IMR-90 (cell line): ENCODE results near the gene POLE3. TPM values are rescaled to one million over a fixed set of nuclear protein-coding genes. Genes with fewer than 3 reads are reported as not detected.

ENCODE experiments used
- ATAC-seq: fragments of 200-7000 bp; cut with Tn5 transposase; 2 replicates; pipeline ENCODE4 v1.9.1; 2020; ENCODE audit warnings: low read depth, mild to moderate bottlenecking, moderate library complexity
- BruUV-seq: library from RNA; stranded (reverse); fragments of 400-500 nt; replicated peaks from 2 replicates; lab custom pipeline; 2021; lab: Mats Ljungman, UMichigan
- CTCF ChIA-PET: fragments of 300-600 bp; formaldehyde crosslinking; extraction: SDS; loops from one replicate; lab custom pipeline; 2021; ENCODE audit warnings: antibody characterized with exemption; lab: Yijun Ruan, JAX
- POLR2A ChIA-PET: fragments of 300-600 bp; sonication (Branson Sonifier 250); formaldehyde crosslinking; loops from one replicate; lab custom pipeline; 2022; ENCODE audit warnings: antibody characterized with exemption; ENCODE audit not compliant: unreplicated experiment; lab: Charles Lee
- DNase-seq: peaks from one replicate; pipeline ENCODE4 v3.0.0; 2013
- H2AFZ ChIP-seq: replicated peaks from 2 replicates; pipeline ENCODE3; 2013; ENCODE audit warnings: low read length, mild to moderate bottlenecking; ENCODE audit not compliant: poor library complexity
- H2AK5ac ChIP-seq: 2 replicates; pipeline ENCODE4 v1.6.1; 2013; ENCODE audit warnings: low read depth, low read length, inconsistent platforms
- H2AK9ac ChIP-seq: replicated peaks from 2 replicates; pipeline ENCODE3; 2013; ENCODE audit warnings: mild to moderate bottlenecking, low read depth, low read length, moderate library complexity; ENCODE audit not compliant: poor library complexity
- H2BK120ac ChIP-seq: 2 replicates; pipeline ENCODE4 v1.6.1; 2013; ENCODE audit warnings: low read depth, low read length, inconsistent platforms
- H2BK15ac ChIP-seq: 3 replicates; pipeline ENCODE4 v1.6.1; 2013; ENCODE audit warnings: low read depth, low read length, inconsistent platforms
- H2BK20ac ChIP-seq: 2 replicates; pipeline ENCODE4 v1.6.1; 2013; ENCODE audit warnings: low read depth, mild to moderate bottlenecking, inconsistent platforms, low read length, moderate library complexity
- H2BK5ac ChIP-seq: 2 replicates; pipeline ENCODE4 v1.6.1; 2013; ENCODE audit warnings: mild to moderate bottlenecking, low read depth, low read length, inconsistent platforms; ENCODE audit not compliant: poor library complexity, severe bottlenecking
- H3K14ac ChIP-seq: replicated peaks from 2 replicates; pipeline ENCODE4 v1.6.1; 2013; ENCODE audit warnings: low read depth, low read length, inconsistent platforms
- H3K18ac ChIP-seq: 2 replicates; pipeline ENCODE4 v1.6.1; 2013; ENCODE audit warnings: low read depth, low read length, control low read depth
- H3K23ac ChIP-seq: 2 replicates; pipeline ENCODE4 v1.6.1; 2013; ENCODE audit warnings: low read depth, low read length, inconsistent platforms
- H3K27ac ChIP-seq: 2 replicates; pipeline ENCODE4 v1.5.1; 2013; ENCODE audit warnings: mild to moderate bottlenecking, control low read depth, low read length; ENCODE audit not compliant: insufficient read depth
- H3K27me3 ChIP-seq: 2 replicates; pipeline ENCODE4 v1.6.1; 2013; ENCODE audit warnings: low read length; ENCODE audit not compliant: control insufficient read depth, insufficient read depth
- H3K36me3 ChIP-seq: 2 replicates; pipeline ENCODE4 v1.6.1; 2013; ENCODE audit warnings: low read length, mixed read lengths; ENCODE audit not compliant: control insufficient read depth, insufficient read depth
- H3K4ac ChIP-seq: 2 replicates; pipeline ENCODE4 v1.6.1; 2013; ENCODE audit warnings: low read depth, low read length, inconsistent platforms
- H3K4me1 ChIP-seq: 2 replicates; pipeline ENCODE4 v1.6.1; 2013; ENCODE audit warnings: low read length, mixed read lengths; ENCODE audit not compliant: control insufficient read depth, insufficient read depth
- H3K4me2 ChIP-seq: 2 replicates; pipeline ENCODE4 v1.6.1; 2013; ENCODE audit warnings: low read depth, mild to moderate bottlenecking, control low read depth, low read length, moderate library complexity
- H3K4me3 ChIP-seq: 2 replicates; pipeline ENCODE4 v1.5.1; 2013; ENCODE audit warnings: low read depth, mild to moderate bottlenecking, control low read depth, low read length, moderate library complexity; ENCODE audit not compliant: insufficient read depth
- H3K56ac ChIP-seq: 2 replicates; pipeline ENCODE4 v1.6.1; 2013; ENCODE audit warnings: low read length, inconsistent platforms; ENCODE audit not compliant: insufficient read depth; ENCODE audit errors: extremely low read depth
- H3K79me1 ChIP-seq, 2 experiments: 2 replicates each; pipeline ENCODE4 v1.6.1; 2013; ENCODE audit warnings: low read length in 2 of 2, inconsistent platforms in 1 of 2, low read depth in 1 of 2
- H3K9ac ChIP-seq: 2 replicates; pipeline ENCODE4 v1.6.1; 2013; ENCODE audit warnings: low read depth, low read length, control low read depth
- H3K9me1 ChIP-seq: 2 replicates; pipeline ENCODE4 v1.6.1; 2013; ENCODE audit warnings: low read length, inconsistent platforms; ENCODE audit not compliant: insufficient read depth
- H3K9me3 ChIP-seq: 2 replicates; pipeline ENCODE4 v1.6.1; 2013; ENCODE audit warnings: low read length; ENCODE audit not compliant: control insufficient read depth, insufficient read depth
- H4K20me1 ChIP-seq: 2 replicates; pipeline ENCODE4 v1.6.1; 2013; ENCODE audit warnings: low read length, inconsistent platforms; ENCODE audit not compliant: insufficient read depth
- H4K5ac ChIP-seq: 2 replicates; pipeline ENCODE4 v1.6.1; 2013; ENCODE audit warnings: mild to moderate bottlenecking, low read depth, low read length, control low read depth
- H4K8ac ChIP-seq, 2 experiments: 2 replicates each; pipeline ENCODE4 v1.6.1; 2013; ENCODE audit warnings: low read depth in 2 of 2, low read length in 2 of 2, control low read depth in 1 of 2, inconsistent platforms in 1 of 2
- H4K91ac ChIP-seq: 2 replicates; pipeline ENCODE4 v1.6.1; 2013; ENCODE audit warnings: low read depth, low read length, inconsistent platforms; ENCODE audit not compliant: insufficient read depth
- CEBPB ChIP-seq: IDR thresholded peaks from 2 replicates; pipeline ENCODE4 v1.6.1; 2012; ENCODE audit warnings: low read depth, low read length, improper control_type of control experiment
- FOS ChIP-seq: fragments of 150-350 bp; IDR thresholded peaks from 2 replicates; pipeline ENCODE4 v1.6.1; 2016; ENCODE audit warnings: low read depth, low read length
- MAFK ChIP-seq: IDR thresholded peaks from 2 replicates; pipeline ENCODE4 v1.6.1; 2012; ENCODE audit warnings: low read depth, low read length, improper control_type of control experiment
- MAZ ChIP-seq: IDR thresholded peaks from 2 replicates; pipeline ENCODE4 v1.6.1; 2012; ENCODE audit warnings: low read depth, mild to moderate bottlenecking, low read length, improper control_type of control experiment, moderate library complexity, borderline replicate concordance
- NFE2L2 ChIP-seq: fragments of 150-350 bp; IDR thresholded peaks from 2 replicates; pipeline ENCODE4 v1.6.1; 2016; ENCODE audit warnings: low read depth, mild to moderate bottlenecking, low read length
- POLR2A ChIP-seq: IDR thresholded peaks from 2 replicates; pipeline ENCODE4 v1.6.1; 2012; ENCODE audit warnings: mild to moderate bottlenecking, low read depth, low read length
- RAD21 ChIP-seq: IDR thresholded peaks from 2 replicates; pipeline ENCODE4 v1.6.1; 2012; ENCODE audit warnings: low read length, improper control_type of control experiment
- RFX5 ChIP-seq: IDR thresholded peaks from 2 replicates; pipeline ENCODE4 v1.8.0; 2012; ENCODE audit warnings: low read depth, mild to moderate bottlenecking, low read length, moderate library complexity
- SMC3 ChIP-seq: fragments of 150-350 bp; IDR thresholded peaks from 2 replicates; pipeline ENCODE4 v1.6.1; 2016; ENCODE audit warnings: low read depth, mild to moderate bottlenecking, antibody characterized with exemption, low read length, moderate library complexity
- WGBS, 2 experiments: methylation state at CpG; one replicate each; pipeline versions ENCODE4 v1.1.5 to v1.1.7; 2013; ENCODE audit warnings: missing lambda C conversion rate in 2 of 2; ENCODE audit not compliant: insufficient read length in 1 of 2; ENCODE audit errors: extremely low coverage in 2 of 2; 5-methylcytosine and 5-hydroxymethylcytosine counted together
- dilution Hi-C: fragments of 300-500 bp; cut with HindIII; formaldehyde crosslinking; loops from one replicate; pipeline ENCODE4 v1.14.3; 2018; ENCODE audit warnings: low sequenced_read_pairs; ENCODE audit not compliant: unreplicated experiment
- in situ Hi-C: fragments of 300-500 bp; cut with MboI; formaldehyde crosslinking; loops from 3 replicates; pipeline ENCODE4 v1.14.3; 2019; ENCODE audit warnings: low sequenced_read_pairs, inconsistent platforms, mixed read lengths
- intact Hi-C: fragments of 100-400 bp; cut with micrococcal nuclease; formaldehyde crosslinking; loops from 2 replicates; pipeline ENCODE4 v1.10.0; 2022
- polyA plus RNA-seq, 3 experiments: library from polyadenylated mRNA; depleted of rRNA; stranded (reverse); fragments of >200 nt; gene quantifications; 2 replicates each; pipeline ENCODE4 v1.2.3, GENCODE V29; 2012; ENCODE audit warnings: low replicate concordance in 1 of 3
- total RNA-seq: library from RNA; depleted of rRNA; stranded (reverse); fragments of >200 nt; gene quantifications from 2 replicates; pipeline ENCODE4 v1.2.3, GENCODE V29; 2012
- TF ChIP-seq, protein P1 (sequence below): conservative IDR thresholded peaks from 2 replicates; pipeline ENCODE4 v1.5.1; 2012; ENCODE audit warnings: mild to moderate bottlenecking, low read depth, low read length, improper control_type of control experiment
- TF ChIP-seq, protein P2 (sequence below): fragments of 150-350 bp; IDR thresholded peaks from 2 replicates; pipeline ENCODE4 v1.6.1; 2016; ENCODE audit warnings: low read depth, mild to moderate bottlenecking, low read length, moderate library complexity, borderline replicate concordance

Gene POLE3
- total and polyA plus RNA-seq, 2 of the 4 experiments (the other 2 are of a cell fraction) = 34.8 to 43.0 TPM

GRCh38 chr9:113449376-113449775 is 38.9 kb upstream of the POLE3 start:
- no peak overlapping the region for H2AK5ac ChIP-seq
- no TSS peak for BruUV-seq
- no peaks in the 10 kb centered on the region for H3K9me3 ChIP-seq
- H3K18ac ChIP-seq = no peak overlapping the region
- H3K27ac ChIP-seq = no peak overlapping the region
- no peak overlapping the region for H2BK5ac ChIP-seq
- H2BK120ac ChIP-seq = no peak overlapping the region
- H3K36me3 ChIP-seq = no peaks in the 10 kb centered on the region
- CTCF ChIA-PET = no interaction called here
- no peak overlapping the region for H3K4ac ChIP-seq
- no peak overlapping the region for H2BK20ac ChIP-seq
- H3K4me1 ChIP-seq = no peaks in the 10 kb centered on the region
- no peaks in the 10 kb centered on the region for H3K27me3 ChIP-seq
- no peak for TF ChIP-seq NFE2L2
- TF ChIP-seq RAD21 = no peak
- no peak for TF ChIP-seq MAZ
- no peak for TF ChIP-seq POLR2A
- no peak for TF ChIP-seq MAFK
- no peak for TF ChIP-seq CEBPB
- no peak for TF ChIP-seq SMC3
- TF ChIP-seq, protein P1, sequence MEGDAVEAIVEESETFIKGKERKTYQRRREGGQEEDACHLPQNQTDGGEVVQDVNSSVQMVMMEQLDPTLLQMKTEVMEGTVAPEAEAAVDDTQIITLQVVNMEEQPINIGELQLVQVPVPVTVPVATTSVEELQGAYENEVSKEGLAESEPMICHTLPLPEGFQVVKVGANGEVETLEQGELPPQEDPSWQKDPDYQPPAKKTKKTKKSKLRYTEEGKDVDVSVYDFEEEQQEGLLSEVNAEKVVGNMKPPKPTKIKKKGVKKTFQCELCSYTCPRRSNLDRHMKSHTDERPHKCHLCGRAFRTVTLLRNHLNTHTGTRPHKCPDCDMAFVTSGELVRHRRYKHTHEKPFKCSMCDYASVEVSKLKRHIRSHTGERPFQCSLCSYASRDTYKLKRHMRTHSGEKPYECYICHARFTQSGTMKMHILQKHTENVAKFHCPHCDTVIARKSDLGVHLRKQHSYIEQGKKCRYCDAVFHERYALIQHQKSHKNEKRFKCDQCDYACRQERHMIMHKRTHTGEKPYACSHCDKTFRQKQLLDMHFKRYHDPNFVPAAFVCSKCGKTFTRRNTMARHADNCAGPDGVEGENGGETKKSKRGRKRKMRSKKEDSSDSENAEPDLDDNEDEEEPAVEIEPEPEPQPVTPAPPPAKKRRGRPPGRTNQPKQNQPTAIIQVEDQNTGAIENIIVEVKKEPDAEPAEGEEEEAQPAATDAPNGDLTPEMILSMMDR = no peak
- TF ChIP-seq RFX5 = no peak
- no peak for TF ChIP-seq FOS
- TF ChIP-seq, protein P2, sequence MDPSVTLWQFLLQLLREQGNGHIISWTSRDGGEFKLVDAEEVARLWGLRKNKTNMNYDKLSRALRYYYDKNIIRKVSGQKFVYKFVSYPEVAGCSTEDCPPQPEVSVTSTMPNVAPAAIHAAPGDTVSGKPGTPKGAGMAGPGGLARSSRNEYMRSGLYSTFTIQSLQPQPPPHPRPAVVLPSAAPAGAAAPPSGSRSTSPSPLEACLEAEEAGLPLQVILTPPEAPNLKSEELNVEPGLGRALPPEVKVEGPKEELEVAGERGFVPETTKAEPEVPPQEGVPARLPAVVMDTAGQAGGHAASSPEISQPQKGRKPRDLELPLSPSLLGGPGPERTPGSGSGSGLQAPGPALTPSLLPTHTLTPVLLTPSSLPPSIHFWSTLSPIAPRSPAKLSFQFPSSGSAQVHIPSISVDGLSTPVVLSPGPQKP = no peak
- no peak overlapping the region for H4K91ac ChIP-seq
- no peak overlapping the region for H3K9ac ChIP-seq
- H3K56ac ChIP-seq = no peak overlapping the region
- no peak overlapping the region for H3K23ac ChIP-seq
- H4K20me1 ChIP-seq = no peaks in the 10 kb centered on the region
- POLR2A ChIA-PET = no interaction called here
- no peak overlapping the region for H2AK9ac ChIP-seq
- peaks cover 3% of the 10 kb centered on the region; the same call in 1 of the 2 replicates for H3K9me1 ChIP-seq
- in situ Hi-C loops (loop anchor here (5.0 kb wide), 1 partner anchor 208 kb away; no protein-coding TSS in a partner anchor), dilution Hi-C loops (no loop called here), intact Hi-C loops (no loop called here)
- no peak for DNase-seq
- no peaks in the 10 kb centered on the region for H3K79me1 ChIP-seq
- no peak overlapping the region for H3K14ac ChIP-seq
- H3K4me3 ChIP-seq = no peak overlapping the region
- H3K4me2 ChIP-seq = no peak overlapping the region
- no peak overlapping the region for H2AFZ ChIP-seq
- no peak overlapping the region for H4K5ac ChIP-seq
- H4K8ac ChIP-seq = no peak overlapping the region
- H2BK15ac ChIP-seq = no peak overlapping the region; the same call in 2 of the 3 replicates
- WGBS, 2 experiments = no CpG with 5 or more reads among the region's 2 CpGs
- no peak for ATAC-seq
